ENCODE data around the gene OR6Y1.

The OR6Y1 gene

DNA sequence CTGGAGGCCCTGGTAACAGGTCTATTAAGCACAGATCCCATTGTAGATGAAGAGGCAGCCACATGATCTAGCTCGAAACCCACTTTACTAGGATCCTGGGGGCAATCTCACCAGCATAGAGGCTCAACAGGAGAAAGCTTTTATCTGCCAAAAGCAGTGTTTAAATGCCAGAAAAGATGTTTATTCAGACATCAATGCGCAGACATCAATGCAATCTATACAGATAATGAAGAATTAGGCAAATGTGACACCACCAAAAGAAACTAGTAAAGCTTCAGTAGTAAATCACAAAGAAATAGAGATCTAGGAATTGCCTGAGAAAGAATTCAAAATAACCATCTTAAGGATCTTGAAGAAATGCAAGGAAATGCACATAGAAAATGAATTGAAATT lies 32.5 kb downstream of the OR6Y1 start:
- Mint-ChIP-seq H3K4me1 (no peaks in the 10 kb centered on the region), H3K36me3 (no peaks in the 10 kb centered on the region), H3K4me3 (no peak overlapping the region), H3K27me3 (peaks cover 19% of the 10 kb centered on the region), H3K27ac (no peak overlapping the region), H3K9me3 (no peaks in the 10 kb centered on the region)

DNA sequence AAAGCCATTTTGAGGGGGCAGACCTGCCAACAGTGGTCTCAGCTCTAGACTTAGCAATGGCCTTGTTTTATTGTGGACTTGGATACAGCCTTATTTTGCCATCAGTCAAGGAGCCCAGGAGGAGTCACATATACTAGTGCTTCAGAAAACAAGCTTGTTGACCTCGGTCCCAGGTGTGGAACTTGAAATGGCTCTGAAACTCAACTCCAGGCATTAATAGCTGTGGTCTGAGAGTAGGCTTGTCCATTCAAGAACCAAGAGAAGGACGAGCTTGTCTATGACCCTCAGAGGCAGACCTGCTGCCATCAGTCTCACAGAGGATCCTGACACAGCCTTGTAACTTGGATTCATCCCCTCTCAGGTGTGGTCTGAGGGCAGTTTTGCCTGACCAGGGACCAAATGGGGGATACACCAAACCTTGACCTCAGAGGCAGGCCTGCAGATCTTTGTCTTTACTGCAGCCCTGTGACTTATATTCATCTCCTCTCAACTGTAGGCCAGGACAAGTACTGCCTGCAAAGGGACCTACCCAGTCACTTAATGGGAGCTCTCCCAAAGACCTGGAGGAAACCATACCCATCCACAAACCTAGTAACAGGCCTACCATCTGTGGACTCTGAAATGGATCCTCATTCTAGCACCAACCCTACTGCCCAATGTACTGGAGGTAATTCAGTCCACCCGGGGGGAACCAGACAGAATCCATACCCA lies 33.1 kb downstream of the OR6Y1 start:
- H3K4me3 Mint-ChIP-seq = no peak overlapping the region
- H3K27me3 Mint-ChIP-seq = peaks cover 19% of the 10 kb centered on the region
- no peak overlapping the region for H3K27ac Mint-ChIP-seq
- no peaks in the 10 kb centered on the region for H3K36me3 Mint-ChIP-seq
- H3K4me1 Mint-ChIP-seq = no peaks in the 10 kb centered on the region
- H3K9me3 Mint-ChIP-seq = no peaks in the 10 kb centered on the region

DNA sequence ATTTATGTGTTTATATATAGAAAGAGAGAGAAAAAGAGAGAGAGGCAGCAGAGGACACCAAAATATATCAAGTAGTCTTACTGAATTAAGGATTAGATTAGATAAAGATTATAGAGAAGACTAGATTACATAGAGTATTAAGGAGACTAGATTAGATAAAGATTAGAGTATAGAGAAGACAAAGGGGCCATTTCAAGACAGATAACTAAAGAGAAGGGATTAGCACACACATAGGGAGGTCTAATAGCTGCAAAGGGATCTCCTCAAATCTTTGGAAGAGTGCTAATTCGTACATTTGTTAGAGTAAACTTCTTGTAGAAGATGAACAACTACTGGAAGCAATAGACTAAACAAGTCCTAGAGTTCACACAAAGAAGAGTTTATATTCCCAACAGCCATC lies 34.2 kb downstream of the OR6Y1 start:
- H3K4me3 Mint-ChIP-seq = no peak overlapping the region
- no peaks in the 10 kb centered on the region for H3K4me1 Mint-ChIP-seq

DNA sequence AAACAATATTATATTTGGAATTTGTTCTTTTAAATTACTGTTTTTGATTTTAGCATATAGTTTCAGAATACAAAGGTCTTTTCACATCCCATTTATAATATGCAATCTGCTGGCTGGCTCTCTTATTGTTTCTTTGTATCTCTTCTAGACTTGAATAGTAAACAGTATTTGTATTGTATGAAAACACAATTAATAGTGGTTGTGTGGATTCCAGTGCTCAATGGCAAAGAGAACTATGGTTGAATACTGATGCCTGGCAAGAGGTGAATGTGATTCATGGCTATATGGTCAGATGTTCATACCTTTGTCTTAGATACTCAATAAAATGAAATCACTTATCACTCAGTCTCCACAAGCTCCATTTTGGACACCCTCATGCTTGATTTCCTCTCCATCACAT lies 37.2 kb downstream of the OR6Y1 start:
- Mint-ChIP-seq H3K36me3 (no peaks in the 10 kb centered on the region), H3K27me3 (peaks cover 14% of the 10 kb centered on the region), H3K9me3 (no peaks in the 10 kb centered on the region), H3K27ac (no peak overlapping the region), H3K4me3 (no peak overlapping the region), H3K4me1 (no peaks in the 10 kb centered on the region)

More for the DNA sequence above, 34.2 kb downstream of the OR6Y1 start:
- Mint-ChIP-seq H3K9me3 (no peaks in the 10 kb centered on the region), H3K36me3 (no peaks in the 10 kb centered on the region), H3K27ac (no peak overlapping the region), H3K27me3 (peaks cover 18% of the 10 kb centered on the region)

GRCh38 chr1:158509471-158510156 lies 44.6 kb downstream of the OR6Y1 start:
- peaks cover 4% of the 10 kb centered on the region for H3K9me3 Mint-ChIP-seq
- peaks cover 18% of the 10 kb centered on the region for H3K27me3 Mint-ChIP-seq
- H3K4me3 Mint-ChIP-seq = no peak overlapping the region
- no peaks in the 10 kb centered on the region for H3K4me1 Mint-ChIP-seq
- peaks cover 1% of the 10 kb centered on the region for H3K36me3 Mint-ChIP-seq
- H3K27ac Mint-ChIP-seq = no peak overlapping the region

DNA sequence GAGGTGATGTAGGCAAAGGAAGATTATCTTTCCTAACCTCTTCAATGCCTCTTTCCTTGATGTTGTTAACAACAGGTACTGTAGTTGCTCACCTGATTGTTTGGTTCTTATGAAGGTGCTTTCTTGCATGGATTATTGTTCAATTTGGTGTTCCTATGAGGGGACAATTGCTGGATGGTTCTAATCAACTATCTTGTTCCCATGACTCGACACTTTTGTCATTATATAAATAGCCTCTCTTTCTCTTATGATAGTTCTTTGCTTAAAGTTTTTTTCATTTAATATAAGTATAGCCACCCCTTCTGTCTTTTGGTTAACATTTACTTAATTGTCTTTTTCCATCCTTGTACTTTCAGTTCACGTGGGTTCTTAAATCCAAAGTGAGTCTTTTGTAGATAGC lies 46.7 kb downstream of the OR6Y1 start:
- no peaks in the 10 kb centered on the region for H3K4me1 Mint-ChIP-seq
- no peak overlapping the region for H3K4me3 Mint-ChIP-seq
- no peak overlapping the region for H3K27ac Mint-ChIP-seq
- H3K9me3 Mint-ChIP-seq = peaks cover 4% of the 10 kb centered on the region
- peaks cover 1% of the 10 kb centered on the region for H3K36me3 Mint-ChIP-seq
- H3K27me3 Mint-ChIP-seq = peaks cover 17% of the 10 kb centered on the region

DNA sequence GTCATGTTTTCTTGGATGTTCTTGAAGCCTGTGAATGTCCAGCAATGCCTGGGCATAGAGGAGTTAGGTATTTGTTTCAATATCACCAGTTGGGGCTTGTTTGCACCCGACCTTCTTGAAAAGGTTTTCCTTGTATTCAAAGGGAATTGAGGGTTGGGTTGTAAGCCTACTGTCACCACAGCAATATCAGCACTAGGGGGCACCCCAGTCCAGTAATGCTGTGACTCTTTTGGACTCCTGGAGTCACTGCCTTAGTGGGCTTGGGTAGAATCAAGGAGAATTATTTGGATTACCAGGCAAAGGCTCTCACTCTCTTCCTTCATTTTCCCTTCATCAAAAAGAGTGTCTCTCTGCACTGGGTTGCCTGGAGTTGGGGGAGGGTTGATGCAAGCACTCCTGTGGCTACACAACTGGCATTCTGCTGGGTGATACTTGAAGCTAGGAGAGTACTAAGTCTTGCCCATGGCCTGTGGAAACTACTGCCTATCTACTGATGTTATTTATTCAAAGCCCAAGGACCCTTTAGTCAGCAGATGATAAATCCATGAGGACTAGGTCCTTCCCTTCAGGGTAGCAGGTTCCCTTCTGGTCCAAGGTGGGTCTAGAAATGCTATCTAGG lies 47.7 kb downstream of the OR6Y1 start:
- Mint-ChIP-seq H3K27ac (no peak overlapping the region), H3K4me1 (no peaks in the 10 kb centered on the region), H3K27me3 (peaks cover 17% of the 10 kb centered on the region), H3K9me3 (peaks cover 4% of the 10 kb centered on the region), H3K4me3 (no peak overlapping the region), H3K36me3 (peaks cover 1% of the 10 kb centered on the region)

- Mint-ChIP-seq H3K9me3 (no peaks in the 10 kb centered on the region), H3K36me3 (no peaks in the 10 kb centered on the region), H3K27ac (no peak overlapping the region), H3K4me3 (no peak overlapping the region), H3K27me3 (peaks cover 8% of the 10 kb centered on the region), H3K4me1 (no peaks in the 10 kb centered on the region)
Measured at GRCh38 chr1:158496374-158496773, 57.8 kb downstream of the OR6Y1 start.

- no peaks in the 10 kb centered on the region for H3K9me3 Mint-ChIP-seq
- no peaks in the 10 kb centered on the region for H3K36me3 Mint-ChIP-seq
- H3K4me1 Mint-ChIP-seq = no peaks in the 10 kb centered on the region
- no peak overlapping the region for H3K4me3 Mint-ChIP-seq
- H3K27me3 Mint-ChIP-seq = peaks cover 8% of the 10 kb centered on the region
- no peak overlapping the region for H3K27ac Mint-ChIP-seq
Measured at GRCh38 chr1:158494796-158495195, 59.4 kb downstream of the OR6Y1 start.

Measured in activated naive CD4-positive, alpha-beta T cell treated with anti-CD3 and anti-CD28 coated beads, Interleukin-2, amount 50 U/mL, for 24 hours (primary cell).